Stimulated activated CD4-positive, alpha-beta T cell treated with anti-CD3 and anti-CD28 coated beads, Interleukin-1b, Interleukin-23, amount 100 ng/mL, for 48 hours (primary cell): Measurements from ENCODE around the gene BACH1.

ENCODE experiments used
- DNase-seq: peaks from one replicate; pipeline ENCODE4 v3.0.0-alpha.2; 2020

BACH1 gene

DNA sequence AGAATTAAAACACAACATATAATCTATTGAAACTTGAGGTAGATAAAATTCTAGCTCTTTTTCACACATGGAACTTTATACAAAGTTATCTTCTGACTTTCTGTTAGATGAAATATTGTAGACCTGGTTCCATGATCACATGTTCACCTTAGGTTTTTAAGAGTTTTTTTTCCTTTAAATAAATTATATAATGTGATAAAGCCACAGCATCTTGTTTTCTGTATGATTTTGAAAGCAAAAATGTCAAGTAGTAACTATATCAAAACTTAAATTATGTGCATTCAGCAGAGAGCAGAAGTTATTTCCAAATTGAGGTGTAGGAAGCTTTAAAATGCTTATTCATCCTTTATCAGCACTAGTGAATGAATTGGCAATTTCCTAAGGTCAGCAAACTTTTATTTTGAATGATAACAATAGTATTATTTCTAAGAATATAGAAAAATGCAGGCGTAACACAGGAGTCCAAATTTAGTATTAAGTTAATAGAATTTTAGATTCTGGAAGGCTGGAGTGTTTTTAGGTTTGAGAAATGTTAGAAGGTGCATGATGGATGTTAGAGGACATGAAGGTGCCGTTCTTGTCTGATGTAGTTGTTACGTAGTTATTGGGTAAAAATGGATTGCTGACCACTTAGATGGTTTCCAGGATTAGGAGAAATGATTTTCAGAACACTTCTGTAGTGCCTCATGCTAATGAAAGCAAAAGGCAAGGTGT, 17.5 kb downstream of the BACH1 start:
- no peak for DNase-seq

- no peak for DNase-seq
Measured at GRCh38 chr21:29316806-29317205, 18.1 kb downstream of the BACH1 start.

DNA sequence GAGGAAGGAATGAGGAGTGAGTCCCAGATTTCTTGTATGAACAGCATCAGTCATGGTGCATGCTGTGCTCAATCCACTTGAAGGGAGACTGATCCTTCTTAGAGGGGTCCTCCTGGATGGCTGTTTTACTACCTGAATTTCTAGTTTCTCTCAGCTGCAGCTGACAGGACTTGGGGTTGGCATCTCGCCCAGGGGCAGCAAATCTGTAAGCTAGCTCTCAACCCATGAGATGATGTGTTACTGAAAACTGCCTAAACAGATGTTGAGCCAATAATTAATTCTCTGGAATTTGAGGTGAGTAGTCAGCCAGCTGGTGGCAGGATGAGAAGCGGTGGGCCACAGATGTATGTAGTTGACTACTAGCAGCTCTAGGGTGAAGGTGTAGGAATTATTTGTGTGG, 19.6 kb downstream of the BACH1 start:
- DNase-seq, result no peak

GRCh38 chr21:29320031-29320430, 21.3 kb downstream of the BACH1 start:
- DNase-seq, result no peak

- no peak for DNase-seq
Measured at GRCh38 chr21:29321217-29321616, 22.5 kb downstream of the BACH1 start.

GRCh38 chr21:29321932-29322928, 23.5 kb downstream of the BACH1 start:
- no peak for DNase-seq

- DNase-seq, result no peak
Measured at GRCh38 chr21:29323189-29323588, 24.5 kb downstream of the BACH1 start.

GRCh38 chr21:29326914-29327554, 28.3 kb downstream of the BACH1 start:
- DNase-seq, result no peak

DNA sequence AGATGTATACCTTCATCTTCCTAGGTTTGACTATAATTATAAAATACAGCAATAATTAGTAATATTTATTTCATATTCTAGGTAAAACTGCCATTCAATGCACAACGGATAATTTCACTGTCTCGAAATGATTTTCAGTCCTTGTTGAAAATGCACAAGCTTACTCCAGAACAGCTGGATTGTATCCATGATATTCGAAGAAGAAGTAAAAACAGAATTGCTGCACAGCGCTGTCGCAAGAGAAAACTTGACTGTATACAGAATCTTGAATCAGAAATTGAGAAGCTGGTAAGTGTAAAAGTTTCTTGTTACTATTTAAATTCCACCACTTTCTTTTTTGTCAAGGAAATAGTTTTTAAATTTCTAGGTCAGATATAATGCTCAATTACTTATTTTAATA, 30.7 kb downstream of the BACH1 start:
- DNase-seq, result no peak

GRCh38 chr21:29330797-29331196, 32.1 kb downstream of the BACH1 start:
- no peak for DNase-seq

DNA sequence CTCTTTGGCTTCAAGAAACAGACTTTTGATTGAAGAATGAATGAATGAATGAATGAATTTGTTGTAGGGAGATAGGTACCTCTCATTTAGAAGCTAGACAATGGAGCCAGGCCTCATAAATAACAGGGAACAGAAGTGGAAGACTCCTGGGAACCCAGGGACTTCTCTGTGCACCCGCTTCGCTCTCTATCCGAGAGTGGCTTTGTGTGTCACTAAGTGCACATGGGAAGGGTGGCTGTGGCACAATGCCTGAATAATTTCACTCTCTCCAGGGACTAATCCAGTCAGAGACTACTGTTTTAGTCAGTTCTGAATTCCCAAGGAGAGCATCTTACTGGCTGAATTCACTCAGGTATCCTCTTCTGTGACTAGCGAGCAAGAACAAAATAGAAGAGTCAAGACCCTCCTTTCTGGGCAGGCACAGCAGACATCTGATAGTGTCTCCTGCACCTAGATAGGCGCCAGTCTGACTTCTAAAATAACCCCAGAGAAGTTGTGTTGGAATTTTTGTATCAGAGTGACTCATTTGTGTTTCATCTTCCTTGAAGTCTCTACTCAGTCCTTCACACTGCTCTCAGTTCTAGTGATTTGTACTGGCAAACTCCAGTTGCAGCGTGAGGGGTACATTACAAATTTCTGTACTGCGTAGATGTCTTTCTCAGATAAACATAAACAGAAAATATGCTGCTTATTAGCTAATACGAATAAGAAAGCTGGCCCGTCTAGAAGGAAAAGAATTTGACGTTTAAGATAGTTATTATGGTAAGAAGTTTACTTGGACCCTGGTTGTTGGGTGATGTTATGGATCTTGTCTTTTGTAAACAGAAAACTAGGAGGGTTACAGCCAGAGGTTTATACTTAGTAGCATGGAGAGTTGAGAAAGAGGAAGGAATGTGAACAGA, 34.0 kb downstream of the BACH1 start:
- no peak for DNase-seq

- DNase-seq, result no peak
Measured at GRCh38 chr21:29333406-29333805, 34.7 kb downstream of the BACH1 start.

DNA sequence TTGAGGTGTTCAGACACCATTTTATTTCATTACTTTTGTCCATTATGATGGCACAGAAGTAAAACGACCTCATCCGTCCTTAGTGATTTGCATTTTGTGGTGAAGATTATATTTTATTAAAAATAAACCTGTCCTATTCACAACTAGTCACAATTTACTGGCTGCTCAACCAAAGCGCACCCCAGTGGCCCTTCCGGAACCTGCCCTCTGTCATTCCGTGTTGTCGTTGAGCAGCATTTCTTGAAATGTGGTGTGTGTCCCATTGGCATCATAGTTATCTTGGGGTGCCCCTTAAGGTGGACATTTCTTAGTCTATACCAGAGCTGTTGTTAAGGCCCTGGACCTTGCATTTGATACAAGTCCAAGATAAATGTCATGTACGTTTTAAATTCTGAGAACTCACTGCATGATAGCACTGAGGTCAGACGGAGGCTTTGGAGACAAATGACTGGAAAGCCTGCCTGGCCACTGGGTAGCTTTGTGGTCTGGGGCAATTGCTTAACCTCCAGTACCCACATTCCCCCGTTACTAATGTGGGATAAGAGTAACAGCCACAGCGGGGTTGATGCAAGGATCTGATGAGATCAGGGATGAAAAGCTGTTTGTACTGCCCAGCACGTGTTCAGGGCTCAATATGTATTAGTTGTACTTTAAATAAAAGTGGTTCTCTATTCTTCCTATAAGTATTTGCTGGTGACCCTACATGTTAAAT, 36.2 kb downstream of the BACH1 start:
- no peak for DNase-seq

DNA sequence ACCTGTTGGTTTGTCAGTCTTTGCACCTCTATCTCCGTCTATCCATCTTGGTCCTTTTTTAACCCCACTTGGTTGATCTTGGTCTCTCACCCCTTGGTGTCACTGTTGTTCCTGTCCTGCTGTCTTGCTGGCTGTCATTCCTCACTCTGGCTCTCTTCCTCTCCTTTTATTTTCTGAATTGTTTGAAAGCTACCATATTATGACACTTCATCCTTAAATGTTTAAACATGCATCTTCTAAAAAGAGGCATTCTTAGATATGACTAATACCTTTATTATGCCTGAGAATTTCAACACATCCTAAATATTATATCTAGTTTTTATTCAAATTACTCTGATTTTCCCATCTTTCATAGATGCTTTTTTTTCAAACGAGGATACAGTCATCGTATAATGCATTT, 37.0 kb downstream of the BACH1 start:
- DNase-seq, result no peak

DNA sequence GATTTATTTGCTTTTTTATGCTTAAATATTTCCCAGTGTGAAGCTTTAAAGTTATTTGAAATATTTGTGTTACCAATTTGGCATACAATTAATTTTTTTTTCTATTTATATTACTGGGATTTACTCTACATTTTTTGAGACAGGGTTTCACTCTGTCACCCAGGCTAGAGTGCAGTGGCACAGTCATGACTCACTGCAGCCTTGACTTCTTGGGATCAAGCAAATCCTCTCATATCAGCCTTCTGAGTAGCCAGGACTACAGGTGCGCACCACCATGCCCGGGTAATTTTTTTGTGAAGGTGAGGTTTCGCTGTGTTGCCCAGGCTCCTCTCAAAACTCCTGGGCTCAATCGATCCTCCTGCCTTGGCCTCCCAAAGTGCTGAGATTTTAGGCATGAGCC, 39.5 kb downstream of the BACH1 start:
- no peak for DNase-seq

GRCh38 chr21:29340228-29340627, 41.5 kb downstream of the BACH1 start:
- DNase-seq, result no peak

DNA sequence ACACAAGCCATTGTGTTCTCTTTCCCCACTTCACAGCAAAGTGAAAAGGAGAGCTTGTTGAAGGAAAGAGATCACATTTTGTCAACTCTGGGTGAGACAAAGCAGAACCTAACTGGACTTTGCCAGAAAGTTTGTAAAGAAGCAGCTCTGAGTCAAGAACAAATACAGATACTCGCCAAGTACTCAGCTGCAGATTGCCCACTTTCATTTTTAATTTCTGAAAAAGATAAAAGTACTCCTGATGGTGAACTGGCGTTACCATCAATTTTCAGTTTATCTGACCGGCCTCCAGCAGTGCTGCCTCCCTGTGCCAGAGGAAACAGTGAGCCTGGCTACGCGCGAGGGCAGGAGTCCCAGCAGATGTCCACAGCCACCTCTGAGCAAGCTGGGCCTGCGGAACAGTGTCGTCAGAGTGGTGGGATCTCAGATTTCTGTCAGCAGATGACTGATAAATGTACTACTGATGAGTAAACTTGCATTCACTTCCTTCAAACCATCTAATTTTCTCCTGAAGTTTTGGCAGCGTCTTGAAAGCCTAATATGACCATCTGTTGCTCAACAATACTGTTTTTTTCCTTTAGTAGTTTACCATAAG, 43.7 kb downstream of the BACH1 start:
- DNase-seq, result peak; percentile 81

DNA sequence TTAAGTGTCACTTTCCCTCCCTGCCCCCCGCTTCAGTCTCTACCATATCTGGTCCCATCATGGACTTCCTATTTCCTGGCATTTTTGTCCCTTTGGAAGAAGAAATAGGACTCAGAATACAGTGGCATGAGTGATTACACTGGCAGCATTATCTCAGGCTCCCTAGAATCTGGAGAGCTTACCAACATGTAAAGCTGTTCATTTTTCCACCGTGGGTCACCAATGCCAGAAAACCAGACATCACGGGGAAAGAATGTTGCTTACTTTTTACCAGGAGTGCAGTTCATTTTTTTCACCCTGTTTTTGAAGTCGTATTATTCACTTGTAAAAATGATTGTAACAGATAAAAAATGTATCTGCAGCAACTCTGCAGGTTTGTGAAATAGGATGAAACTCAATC, 44.8 kb downstream of the BACH1 start:
- no peak for DNase-seq

GRCh38 chr21:29346281-29346680, 47.6 kb downstream of the BACH1 start:
- no peak for DNase-seq

- no peak for DNase-seq
Measured at GRCh38 chr21:29346771-29347170, 48.0 kb downstream of the BACH1 start.

GRCh38 chr21:29347274-29347681, 48.6 kb downstream of the BACH1 start:
- DNase-seq, result no peak
